Skeletal muscle tissue (tissue), 4 donors: Measurements from ENCODE around the gene ZNF385D. TPM values are rescaled to one million over a fixed set of nuclear protein-coding genes. Genes with fewer than 3 reads are reported as not detected.

Source experiments
- H3K27ac ChIP-seq: one replicate; pipeline ENCODE4 v1.7.0; 2013; ENCODE audit warnings: mild to moderate bottlenecking, low read depth, low read length, inconsistent platforms
- H3K27me3 ChIP-seq, 3 donors: one replicate each; pipeline ENCODE4 v1.7.0; 2013; ENCODE audit warnings: low read length in 3 of 3; ENCODE audit not compliant: control insufficient read depth in 3 of 3, insufficient read depth in 3 of 3
- H3K36me3 ChIP-seq, 3 donors: one replicate each; pipeline ENCODE4 v1.7.0; 2013; ENCODE audit warnings: low read length in 3 of 3; ENCODE audit not compliant: control insufficient read depth in 3 of 3, insufficient read depth in 3 of 3
- H3K4me1 ChIP-seq, 3 donors: one replicate each; pipeline ENCODE4 v1.7.0; 2013; ENCODE audit warnings: low read length in 3 of 3, mild to moderate bottlenecking in 3 of 3; ENCODE audit not compliant: control insufficient read depth in 3 of 3, insufficient read depth in 3 of 3
- H3K4me3 ChIP-seq, 3 donors: one replicate each; pipeline ENCODE4 v1.7.0; 2013; ENCODE audit warnings: low read length in 3 of 3
- H3K9ac ChIP-seq, 3 donors: one replicate each; pipeline ENCODE4 v1.7.0; 2013; ENCODE audit warnings: low read length in 3 of 3, mild to moderate bottlenecking in 3 of 3, moderate library complexity in 2 of 3, low read depth in 1 of 3
- H3K9me3 ChIP-seq, 3 donors: one replicate each; pipeline ENCODE4 v1.7.0; 2013; ENCODE audit warnings: low read length in 3 of 3; ENCODE audit not compliant: control insufficient read depth in 3 of 3
- total RNA-seq: library from RNA; depleted of rRNA; stranded (reverse); fragments of >200 nt; gene quantifications from one replicate; pipeline ENCODE4 v1.2.3, GENCODE V29; 2014
- donor health status: Osteomylitis.

The ZNF385D gene
- total RNA-seq, 1 donor from 2014 or later = 9.4 TPM

DNA sequence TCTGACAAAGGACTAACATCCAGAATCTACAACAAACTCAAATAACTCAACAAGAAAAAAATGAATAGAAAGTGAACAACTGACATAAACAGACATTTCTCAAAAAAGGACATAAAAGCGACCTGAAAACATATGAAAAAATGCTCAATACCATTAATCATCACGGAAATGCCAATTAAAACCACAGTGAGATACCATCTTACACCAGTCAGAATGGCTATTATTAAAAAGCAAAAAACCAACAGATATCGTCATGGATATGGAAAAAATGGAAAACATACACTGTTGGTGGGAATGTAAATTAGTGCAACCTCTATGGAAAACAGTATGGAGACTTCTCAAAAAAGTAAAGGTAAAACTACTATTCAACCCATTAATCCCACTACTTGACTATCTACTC is 53.3 kb downstream of the ZNF385D start:
- Histone ChIP-seq H3K36me3 (no peaks in the 10 kb centered on the region), H3K4me1 (no peaks in the 10 kb centered on the region), H3K27me3 (no peaks in the 10 kb centered on the region), H3K4me3 (no peak overlapping the region), H3K27ac (no peak overlapping the region), H3K9ac (no peak overlapping the region), H3K9me3 (peaks cover 0 to 2% (median 0%) of the 10 kb centered on the region in 3 donors)

DNA sequence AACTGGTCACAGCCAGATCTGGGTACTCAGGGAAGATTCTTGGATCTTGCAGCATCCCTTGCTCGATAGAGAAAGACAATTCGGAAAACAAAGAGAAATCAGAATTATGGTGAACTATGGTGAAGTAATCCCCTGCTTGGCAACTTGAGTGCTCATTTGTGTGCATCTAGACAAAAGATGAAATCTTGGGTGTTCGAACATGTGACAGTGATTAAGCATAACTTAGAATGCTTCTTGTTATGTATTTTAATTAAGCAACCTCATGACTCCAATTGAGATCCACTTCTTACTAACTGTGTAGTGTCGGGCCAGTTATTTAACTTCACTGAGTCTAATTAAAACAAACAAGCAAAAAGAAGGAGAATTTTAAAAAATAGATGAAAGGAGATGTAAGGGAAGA is 56.5 kb downstream of the ZNF385D start:
- Histone ChIP-seq H3K36me3 (no peaks in the 10 kb centered on the region), H3K9me3 (no peaks in the 10 kb centered on the region), H3K4me3 (no peak overlapping the region), H3K9ac (no peak overlapping the region), H3K27ac (no peak overlapping the region), H3K4me1 (no peaks in the 10 kb centered on the region), H3K27me3 (no peaks in the 10 kb centered on the region)

DNA sequence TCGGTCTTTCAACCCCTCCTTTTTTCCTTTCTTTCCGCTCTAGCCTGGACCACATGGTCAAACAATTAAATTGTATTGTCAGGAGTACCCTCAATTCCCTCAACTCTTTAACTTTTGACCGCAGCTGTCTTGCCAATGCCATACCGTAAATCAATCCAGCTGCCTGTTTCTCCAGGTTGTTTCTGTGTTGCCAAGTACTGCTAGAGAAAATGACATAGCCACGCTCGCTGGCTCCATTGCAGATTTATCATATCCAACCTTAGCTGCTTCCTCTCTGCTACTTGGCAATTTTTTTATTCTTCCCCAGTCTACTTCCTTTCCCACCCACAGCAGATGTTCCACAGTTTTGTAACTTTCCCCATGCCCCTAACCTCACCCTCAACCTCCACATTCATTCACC is 60.0 kb downstream of the ZNF385D start:
- no peak overlapping the region for H3K27ac ChIP-seq
- no peak overlapping the region for H3K9ac ChIP-seq
- H3K9me3 ChIP-seq = no peaks in the 10 kb centered on the region
- H3K4me1 ChIP-seq = peaks cover 0 to 2% (median 0%) of the 10 kb centered on the region in 3 donors
- no peak overlapping the region for H3K4me3 ChIP-seq
- H3K36me3 ChIP-seq = no peaks in the 10 kb centered on the region
- H3K27me3 ChIP-seq = no peaks in the 10 kb centered on the region

DNA sequence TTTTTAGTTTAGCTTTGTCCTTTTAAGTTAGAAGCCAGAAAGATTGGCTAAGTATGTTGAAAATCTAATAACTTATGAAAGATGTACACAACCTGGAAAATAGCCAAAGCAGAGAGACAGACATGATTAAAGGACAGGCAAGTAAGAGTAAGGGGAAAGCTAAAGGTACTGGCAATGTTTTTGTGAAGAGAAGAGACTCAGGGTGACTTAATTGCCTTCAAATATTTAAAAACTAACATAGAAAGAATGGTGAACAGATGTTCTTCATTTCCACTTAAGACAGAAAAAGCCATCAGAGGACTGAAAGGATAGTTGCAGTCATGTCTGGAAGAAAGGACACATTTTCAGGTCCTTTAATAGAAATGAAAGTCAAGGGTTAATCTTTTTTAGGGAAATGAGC is 68.8 kb downstream of the ZNF385D start:
- no peak overlapping the region for H3K4me3 ChIP-seq
- peaks cover 0 to 2% (median 0%) of the 10 kb centered on the region in 3 donors for H3K4me1 ChIP-seq
- no peaks in the 10 kb centered on the region for H3K36me3 ChIP-seq
- no peaks in the 10 kb centered on the region for H3K9me3 ChIP-seq
- no peak overlapping the region for H3K27ac ChIP-seq
- no peak overlapping the region for H3K9ac ChIP-seq
- no peaks in the 10 kb centered on the region for H3K27me3 ChIP-seq

DNA sequence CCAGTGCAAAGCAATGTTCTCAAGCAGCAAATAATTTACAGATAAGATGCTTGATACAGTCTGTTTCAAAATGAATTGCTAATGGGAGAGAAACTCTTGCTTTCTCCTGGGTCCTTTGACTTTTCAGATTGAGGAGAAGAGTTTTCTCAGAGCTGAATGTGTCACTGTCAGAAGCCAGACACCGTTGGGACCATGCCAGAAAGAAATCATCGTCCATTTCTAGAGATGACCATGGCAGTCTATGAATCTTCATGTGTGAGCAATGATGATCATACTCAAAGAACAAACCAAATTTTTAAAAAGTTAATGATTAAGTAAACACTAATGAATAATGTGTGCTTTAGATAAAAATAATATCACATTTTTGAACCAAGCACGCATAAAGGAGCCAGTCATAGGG is 77.6 kb downstream of the ZNF385D start:
- Histone ChIP-seq H3K9me3 (no peaks in the 10 kb centered on the region), H3K4me1 (peaks cover 0 to 4% (median 0%) of the 10 kb centered on the region in 3 donors), H3K27ac (peak overlapping the region; percentile 41), H3K27me3 (no peaks in the 10 kb centered on the region), H3K9ac (no peak overlapping the region), H3K4me3 (no peak overlapping the region), H3K36me3 (no peaks in the 10 kb centered on the region)

DNA sequence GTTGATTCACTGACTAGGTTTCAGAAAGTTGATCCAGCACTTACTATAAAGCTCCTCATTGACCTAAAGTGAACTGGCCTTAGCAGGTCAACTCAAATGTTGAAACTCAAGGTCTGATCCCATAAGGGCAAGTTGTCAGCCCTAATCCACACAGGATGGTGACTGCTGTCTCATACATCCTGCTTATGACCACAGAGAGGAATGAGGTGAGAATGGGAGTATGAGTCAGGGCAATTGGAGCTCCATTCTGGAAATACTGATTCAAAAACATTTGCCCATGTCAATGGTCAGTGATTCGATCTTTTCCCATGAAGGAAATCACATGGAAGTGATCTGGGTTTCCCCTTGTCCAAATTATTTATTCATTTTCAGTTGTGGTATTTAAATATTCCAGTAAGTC is 78.7 kb downstream of the ZNF385D start:
- Histone ChIP-seq H3K36me3 (no peaks in the 10 kb centered on the region), H3K9me3 (no peaks in the 10 kb centered on the region), H3K4me1 (peaks cover 0 to 4% (median 0%) of the 10 kb centered on the region in 3 donors), H3K9ac (no peak overlapping the region), H3K27me3 (no peaks in the 10 kb centered on the region), H3K4me3 (no peak overlapping the region), H3K27ac (peak overlapping the region; percentile 41)

DNA sequence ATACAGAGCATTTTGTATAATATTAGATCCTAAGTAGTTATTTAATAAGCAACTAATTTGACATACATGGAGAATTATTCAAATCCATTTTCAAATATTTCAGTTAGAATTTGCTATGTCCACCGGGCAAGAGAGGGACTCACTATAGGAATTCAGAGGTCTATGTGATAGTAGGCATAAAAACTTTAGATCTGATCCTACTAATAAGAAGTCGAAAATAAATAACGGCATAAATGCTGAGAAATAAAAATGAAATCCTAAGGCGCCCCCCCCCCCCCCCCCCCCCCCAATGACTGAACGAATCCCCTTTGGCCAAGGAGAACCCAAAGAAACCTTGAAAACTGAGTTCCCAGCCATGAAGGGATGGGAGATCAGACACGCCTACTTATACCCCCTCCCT is 80.6 kb downstream of the ZNF385D start:
- Histone ChIP-seq H3K9ac (no peak overlapping the region), H3K4me3 (no peak overlapping the region), H3K36me3 (no peaks in the 10 kb centered on the region), H3K9me3 (no peaks in the 10 kb centered on the region), H3K27me3 (no peaks in the 10 kb centered on the region), H3K4me1 (peaks cover 0 to 4% (median 2%) of the 10 kb centered on the region in 3 donors), H3K27ac (no peak overlapping the region)

DNA sequence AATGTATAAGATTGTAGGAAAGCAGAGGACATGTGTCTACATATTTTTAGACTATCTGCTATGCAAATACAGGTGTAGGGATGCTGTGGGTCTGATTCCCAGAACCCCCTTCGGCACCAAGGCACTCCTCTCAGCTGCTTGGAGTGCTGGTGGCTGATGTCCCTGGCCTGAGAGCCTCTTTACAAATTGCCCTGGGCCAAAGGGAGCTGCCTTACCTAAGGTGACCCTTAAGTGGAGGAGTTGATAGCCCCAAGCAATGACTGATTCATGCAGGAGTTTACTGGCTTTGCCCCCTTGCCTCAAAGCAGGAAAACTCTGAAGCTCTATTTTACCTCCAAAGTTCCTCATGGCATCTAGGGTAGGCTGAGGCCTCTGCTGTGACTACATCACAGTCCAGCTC is 83.0 kb downstream of the ZNF385D start:
- Histone ChIP-seq H3K36me3 (no peaks in the 10 kb centered on the region), H3K4me3 (no peak overlapping the region), H3K9ac (no peak overlapping the region), H3K27me3 (no peaks in the 10 kb centered on the region), H3K4me1 (peaks cover 0 to 4% (median 2%) of the 10 kb centered on the region in 3 donors), H3K9me3 (no peaks in the 10 kb centered on the region), H3K27ac (no peak overlapping the region)

DNA sequence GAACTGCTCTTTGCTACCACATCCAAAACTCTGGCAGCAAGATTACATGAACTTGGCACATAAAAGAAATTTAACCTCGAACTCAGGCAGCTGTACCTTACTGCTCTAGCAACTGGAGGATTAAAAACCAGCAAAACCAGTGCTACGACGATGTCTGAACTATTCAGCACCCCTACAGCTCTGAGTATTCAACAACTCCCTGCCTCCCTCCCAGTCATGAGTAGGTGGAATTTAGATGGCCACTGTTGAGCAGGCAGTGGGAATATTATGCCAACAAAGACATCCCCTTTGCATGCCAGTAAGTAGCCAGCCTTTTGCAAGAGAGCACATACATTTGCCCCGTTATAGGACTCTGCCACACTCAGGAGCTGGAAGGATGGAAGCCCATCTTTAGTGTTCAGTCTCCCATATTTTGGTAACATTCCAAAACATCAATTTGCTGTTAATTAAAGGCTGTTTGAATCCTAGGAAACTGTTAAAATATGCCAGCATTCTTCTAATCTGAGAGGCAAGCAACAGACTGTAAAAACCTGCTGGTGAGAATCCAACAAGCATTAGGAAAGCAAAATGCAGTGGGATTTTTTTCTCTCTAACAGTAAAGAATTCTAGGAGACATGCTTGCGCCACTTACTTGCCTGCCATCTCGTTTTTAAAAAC is 85.4 kb downstream of the ZNF385D start:
- Histone ChIP-seq H3K4me3 (no peak overlapping the region), H3K36me3 (no peaks in the 10 kb centered on the region), H3K27me3 (no peaks in the 10 kb centered on the region), H3K9ac (no peak overlapping the region), H3K9me3 (no peaks in the 10 kb centered on the region), H3K4me1 (peaks cover 0 to 2% (median 0%) of the 10 kb centered on the region in 3 donors), H3K27ac (no peak overlapping the region)

DNA sequence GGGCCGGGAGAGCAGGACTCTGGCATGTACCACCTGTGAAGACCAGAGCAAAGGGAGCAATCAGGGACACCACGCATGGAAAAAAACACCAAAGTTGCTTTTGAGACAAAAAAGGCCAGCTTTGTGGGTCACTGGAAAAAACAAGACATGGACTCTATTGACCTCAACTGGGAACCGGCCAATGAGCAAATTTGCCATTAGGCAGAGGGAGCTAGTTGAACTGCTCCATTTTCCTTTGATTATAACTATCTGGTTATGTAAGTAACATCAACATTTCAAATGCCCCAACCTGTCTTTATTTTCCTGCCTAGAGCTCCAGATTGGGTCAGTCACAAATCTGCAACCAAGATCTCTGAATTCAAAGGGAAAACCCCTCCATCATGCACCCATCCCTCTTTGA is 86.0 kb downstream of the ZNF385D start:
- no peak overlapping the region for H3K27ac ChIP-seq
- H3K9me3 ChIP-seq = no peaks in the 10 kb centered on the region
- H3K36me3 ChIP-seq = no peaks in the 10 kb centered on the region
- no peaks in the 10 kb centered on the region for H3K27me3 ChIP-seq
- no peak overlapping the region for H3K4me3 ChIP-seq
- peaks cover 0 to 2% (median 0%) of the 10 kb centered on the region in 3 donors for H3K4me1 ChIP-seq
- no peak overlapping the region for H3K9ac ChIP-seq
